Activated CD4-positive, alpha-beta T cell treated with anti-CD3 and anti-CD28 coated beads, Interleukin-2, amount 10 ng/mL, durations not matched to agents 7 days and 5 days (primary cell): ENCODE measurements around the gene CERS2. TPM values are rescaled to one million over a fixed set of nuclear protein-coding genes. Genes with fewer than 3 reads are reported as not detected.

ENCODE experiments used
- CTCF ChIA-PET: fragments of 350-600 bp; sonication (Branson Sonifier 250); formaldehyde crosslinking; loops from one replicate; lab custom pipeline; 2021; ENCODE audit warnings: antibody characterized with exemption; lab: Charles Lee
- POLR2A ChIA-PET: fragments of 350-600 bp; sonication (Branson Sonifier 250); formaldehyde crosslinking; loops from one replicate; lab custom pipeline; 2021; ENCODE audit warnings: antibody characterized with exemption; lab: Charles Lee
- DNase-seq: peaks from one replicate; pipeline ENCODE4 v3.0.0-alpha.2; 2020
- H3K27ac Mint-ChIP-seq: one replicate; pipeline ENCODE4 v1.8.0; 2021; ENCODE audit warnings: mild to moderate bottlenecking, moderate library complexity, mixed read lengths
- H3K27me3 Mint-ChIP-seq: one replicate; pipeline ENCODE4 v1.8.0; 2021; ENCODE audit warnings: mixed read lengths
- H3K36me3 Mint-ChIP-seq: one replicate; pipeline ENCODE4 v1.8.0; 2021; ENCODE audit warnings: low read depth, mixed read lengths
- H3K4me1 Mint-ChIP-seq: one replicate; pipeline ENCODE4 v1.8.0; 2021; ENCODE audit warnings: mixed read lengths
- H3K4me3 Mint-ChIP-seq: one replicate; pipeline ENCODE4 v1.8.0; 2021; ENCODE audit warnings: mild to moderate bottlenecking, moderate library complexity, mixed read lengths
- H3K9me3 Mint-ChIP-seq: one replicate; pipeline ENCODE4 v1.8.0; 2021; ENCODE audit warnings: mixed read lengths
- total RNA-seq, 2 experiments: library from RNA; stranded (reverse); gene quantifications; one replicate each; pipeline ENCODE4 v1.2.3, GENCODE V29; 2021

CERS2 gene
- total RNA-seq, 2 experiments from 2014 or later, result 173 to 192 TPM

DNA sequence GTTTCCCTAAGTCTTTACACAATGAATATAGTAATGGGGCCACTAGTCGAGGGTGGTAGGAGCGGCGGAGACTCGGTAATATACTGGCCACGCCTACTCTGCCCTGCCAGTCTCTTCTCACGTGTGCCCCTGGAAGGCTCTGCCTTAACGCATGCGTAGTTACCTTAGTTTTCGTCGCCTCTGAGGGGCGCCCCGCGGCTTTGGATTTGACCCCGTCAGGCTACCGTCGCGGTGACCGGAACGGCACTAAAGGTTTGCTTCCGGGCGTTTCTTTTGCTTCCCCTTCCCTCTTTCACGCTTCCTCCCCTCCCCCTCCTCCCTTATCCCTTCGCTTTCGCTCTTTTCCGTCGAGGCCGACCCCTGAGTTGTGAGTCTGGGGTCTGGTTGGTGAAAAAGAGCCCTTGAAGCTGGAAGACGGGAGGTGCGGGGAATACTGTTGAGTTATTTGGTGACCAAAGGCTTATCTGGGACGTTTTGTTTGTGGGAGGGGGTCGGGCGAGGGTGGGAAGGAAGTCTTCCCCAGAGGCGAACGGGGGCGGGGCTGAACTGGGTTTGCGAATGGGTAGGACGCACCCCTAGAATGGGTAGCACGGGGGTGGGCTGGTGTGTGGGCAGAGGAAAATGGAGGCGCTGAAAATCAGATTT is 48.4 kb downstream of the CERS2 start, which contains the start of gene SETDB1:
TSS of gene SETDB1 (plus strand) at position 267 of the 645 bp plus-strand sequence. CDS start 1,352 bp downstream, outside the sequence.
- POLR2A ChIA-PET, result interaction anchor here (0.6 kb wide), 1 partner anchor 123 kb away, joined by 4 read pairs; no protein-coding TSS in a partner anchor
- peak; percentile 96 for DNase-seq
- CTCF ChIA-PET, result interaction anchor here (0.7 to 0.9 kb wide), 4 partner anchors 8 to 490 kb away, joined by 3 read pairs; no protein-coding TSS in a partner anchor
- Mint-ChIP-seq H3K27ac (peak within 1 kb of the TSS; percentile 98), H3K27me3 (no peaks in the 10 kb centered on the region), H3K4me3 (peak within 1 kb of the TSS; percentile 97), H3K36me3 (peaks cover 40% of the 10 kb centered on the region), H3K4me1 (peaks cover 34% of the 10 kb centered on the region), H3K9me3 (peaks cover 7% of the 10 kb centered on the region)

GRCh38 chr1:150925080-150925479 is 49.6 kb downstream of the CERS2 start:
- CTCF ChIA-PET, result interaction anchor here (0.6 kb wide), 1 partner anchor 99 kb away, joined by 3 read pairs; no protein-coding TSS in a partner anchor
- peak overlapping the region; percentile 98 for H3K27ac Mint-ChIP-seq

DNA sequence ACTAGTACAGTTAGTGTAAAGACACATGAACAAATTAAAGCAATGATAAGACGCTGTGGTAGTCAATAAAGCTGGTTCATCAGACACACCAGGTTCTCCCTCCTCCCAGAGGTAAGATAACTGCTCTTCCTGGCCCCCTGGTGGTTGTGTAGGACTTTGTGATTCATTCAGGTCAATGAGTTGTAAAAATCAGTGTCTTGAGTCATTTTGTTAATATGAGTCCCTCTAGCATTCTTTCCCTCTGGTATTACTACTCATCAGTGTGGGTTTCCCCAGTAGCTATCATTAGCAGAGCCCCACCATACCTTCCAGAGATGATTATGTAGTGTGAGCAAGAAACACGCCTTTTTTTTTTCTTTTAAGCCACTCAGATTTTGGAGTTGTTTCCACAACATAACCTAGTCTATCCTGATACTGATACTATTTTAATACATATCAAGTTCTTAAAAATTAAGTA is 52.1 kb downstream of the CERS2 start:
- Mint-ChIP-seq H3K4me3 (no peak overlapping the region), H3K4me1 (peaks cover 27% of the 10 kb centered on the region), H3K9me3 (no peaks in the 10 kb centered on the region), H3K36me3 (peaks cover 6% of the 10 kb centered on the region), H3K27me3 (no peaks in the 10 kb centered on the region), H3K27ac (no peak overlapping the region)
- POLR2A ChIA-PET, result interaction anchor here (0.8 kb wide), 1 partner anchor 43 kb away, joined by 3 read pairs; no protein-coding TSS in a partner anchor
- CTCF ChIA-PET, result interaction anchor here (0.6 to 1.9 kb wide), 24 partner anchors 8 to 419 kb away, joined by 3 to 9 read pairs (median 4); partner anchors contain the start of genes CTSK, CTXND2 and GOLPH3L
- peak; percentile 88 for DNase-seq

More at GRCh38 chr1:150925080-150925479, 49.6 kb downstream of the CERS2 start:
- DNase-seq, result peak; percentile 22
- Mint-ChIP-seq H3K36me3 (peaks cover 29% of the 10 kb centered on the region), H3K9me3 (peaks cover 3% of the 10 kb centered on the region), H3K4me3 (peak overlapping the region; percentile 97), H3K27me3 (no peaks in the 10 kb centered on the region), H3K4me1 (peaks cover 34% of the 10 kb centered on the region)
- POLR2A ChIA-PET, result no interaction called here

GRCh38 chr1:150917387-150917786 is 57.2 kb downstream of the CERS2 start:
- no peaks in the 10 kb centered on the region for H3K9me3 Mint-ChIP-seq
- H3K4me1 Mint-ChIP-seq, result peaks cover 5% of the 10 kb centered on the region
- H3K36me3 Mint-ChIP-seq, result no peaks in the 10 kb centered on the region
- DNase-seq, result no peak
- no peak overlapping the region for H3K4me3 Mint-ChIP-seq
- H3K27ac Mint-ChIP-seq, result no peak overlapping the region
- CTCF ChIA-PET, result no interaction called here
- POLR2A ChIA-PET, result no interaction called here
- H3K27me3 Mint-ChIP-seq, result no peaks in the 10 kb centered on the region

Other genes starting within 250 kb of the CERS2 start
- gene CTSS, start 209.1 kb downstream of the CERS2 start, total RNA-seq, result 100 to 1,000 TPM; 111 to 117 TPM
- 1 to 10 TPM; 5.1 to 5.8 TPM for gene CTSK, start 166.6 kb downstream of the CERS2 start, total RNA-seq
- 10 to 100 TPM; 38.6 to 40.5 TPM for gene ARNT, start 98.2 kb downstream of the CERS2 start, total RNA-seq
- gene CTXND2, start 87.7 kb downstream of the CERS2 start, total RNA-seq, result not detected
- 10 to 100 TPM; 51.1 to 58.1 TPM for gene SETDB1, start 48.5 kb downstream of the CERS2 start, total RNA-seq
- under 1 TPM in 1 of 2 experiments, not detected in 1; 0.10 TPM for gene ANXA9, start 7.5 kb upstream of the CERS2 start, total RNA-seq
- 10 to 100 TPM; 23.9 to 24.3 TPM for gene MINDY1, start 32.1 kb upstream of the CERS2 start, total RNA-seq
- 10 to 100 TPM; 18.8 to 19.1 TPM for gene PRUNE1, start 33.6 kb upstream of the CERS2 start, total RNA-seq
- gene BNIPL, start 61.8 kb upstream of the CERS2 start, total RNA-seq, result 1 to 10 TPM in 1 of 2 experiments, under 1 TPM in 1; 0.99 to 1.5 TPM
- 1 to 10 TPM in 1 of 2 experiments, under 1 TPM in 1; 0.62 to 1.3 TPM for gene C1orf56, start 72.9 kb upstream of the CERS2 start, total RNA-seq
- 100 to 1,000 TPM; 350 to 360 TPM for gene CDC42SE1, start 84.8 kb upstream of the CERS2 start, total RNA-seq
- gene MLLT11, start 85.6 kb upstream of the CERS2 start, total RNA-seq, result 1 to 10 TPM; 3.6 to 4.7 TPM
- gene GABPB2, start 95.9 kb upstream of the CERS2 start, total RNA-seq, result 10 to 100 TPM; 28.1 to 30.9 TPM
- gene SEMA6C, start 171.8 kb upstream of the CERS2 start, total RNA-seq, result 1 to 10 TPM; 3.8 TPM
- gene TNFAIP8L2, start 181.8 kb upstream of the CERS2 start, total RNA-seq, result 10 to 100 TPM; 33.7 to 38.4 TPM
- 1 to 10 TPM; 4.0 to 4.9 TPM for gene LYSMD1, start 191.1 kb upstream of the CERS2 start, total RNA-seq
- gene SCNM1, start 191.3 kb upstream of the CERS2 start, total RNA-seq, result 10 to 100 TPM; 63.7 to 70.9 TPM
- 1 to 10 TPM; 2.0 to 2.7 TPM for gene TMOD4, start 201.1 kb upstream of the CERS2 start, total RNA-seq
- 10 to 100 TPM; 77.1 to 79.6 TPM for gene VPS72, start 215.4 kb upstream of the CERS2 start, total RNA-seq
- gene PIP5K1A, start 223.7 kb upstream of the CERS2 start, total RNA-seq, result 10 to 100 TPM; 61.6 to 63.4 TPM